NCI-H128 (cell line): ENCODE measurements around the gene BAK1.
"Not testable (repeated sequence)": the region's sequence is repeated elsewhere in the genome, so short reads cannot be mapped to it uniquely, and the experiment has no call there.

Experiments
- DNase-seq: peaks from one replicate; lab custom pipeline; 2025; ENCODE audit not compliant: unreplicated experiment; lab: John Stamatoyannopoulos, UW

The BAK1 gene

DNA sequence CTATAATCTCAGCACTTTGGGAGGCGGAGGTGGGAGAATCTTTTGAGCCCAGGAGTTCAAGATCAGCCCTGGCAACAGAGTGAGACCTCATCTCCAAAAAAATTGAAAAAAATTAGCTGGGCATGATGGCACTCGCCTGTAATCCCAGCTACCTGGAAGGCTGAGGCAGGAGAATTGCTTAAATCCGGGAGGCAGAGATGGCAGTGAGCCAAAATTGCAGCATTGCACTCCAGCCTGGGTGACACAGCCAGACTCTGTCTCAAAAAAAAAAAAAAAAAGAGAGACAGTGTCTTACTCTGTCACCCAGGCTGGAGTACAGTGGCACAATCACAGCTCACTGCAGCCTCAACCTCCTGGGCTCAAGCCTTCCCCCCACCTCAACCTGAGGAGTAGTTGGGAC lies 27.2 kb downstream of the BAK1 start:
- not testable (repeated sequence) for DNase-seq

- no peak for DNase-seq
These were observed 27.8 kb downstream of the BAK1 start for GRCh38 chr6:33552252-33552651.

DNA sequence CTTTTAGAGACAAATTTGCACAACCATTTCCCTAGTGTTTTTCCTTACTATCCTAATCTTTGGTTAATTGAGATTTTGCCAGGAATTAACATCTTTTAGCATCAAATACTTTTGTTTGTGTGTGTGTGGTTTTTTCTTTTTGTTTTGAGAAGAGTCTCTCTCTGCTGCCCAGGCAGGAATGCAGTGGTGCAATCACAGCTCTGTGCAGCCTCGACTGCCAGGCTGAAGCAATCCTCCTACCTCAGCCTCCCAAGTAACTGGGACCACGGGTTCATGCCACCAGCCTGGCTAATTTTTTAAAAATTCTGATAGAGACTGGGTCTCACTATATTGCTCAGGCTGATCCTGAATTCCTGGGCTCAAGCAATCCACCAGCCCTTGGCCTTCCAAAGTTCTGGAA lies 28.5 kb downstream of the BAK1 start:
- DNase-seq, result no peak

DNA sequence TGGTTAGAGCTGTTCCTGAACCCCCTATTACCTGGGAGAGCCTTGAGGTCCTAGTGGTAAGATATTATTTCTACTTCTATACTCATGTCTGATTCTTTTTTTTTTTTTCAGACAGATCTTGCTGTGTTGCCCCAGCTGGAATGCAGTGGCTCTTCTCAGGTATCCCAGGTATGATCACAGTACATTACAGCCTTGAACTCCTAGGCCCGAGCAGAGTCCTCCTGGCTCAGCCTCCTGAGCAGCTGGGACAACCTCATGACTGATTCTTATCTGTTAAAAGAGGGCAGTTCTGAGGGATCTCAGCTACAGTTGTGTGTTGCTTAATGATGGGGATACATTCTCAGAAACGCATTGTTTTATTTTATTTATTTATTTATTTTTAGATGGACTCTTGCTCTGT lies 30.2 kb downstream of the BAK1 start:
- no peak for DNase-seq

DNA sequence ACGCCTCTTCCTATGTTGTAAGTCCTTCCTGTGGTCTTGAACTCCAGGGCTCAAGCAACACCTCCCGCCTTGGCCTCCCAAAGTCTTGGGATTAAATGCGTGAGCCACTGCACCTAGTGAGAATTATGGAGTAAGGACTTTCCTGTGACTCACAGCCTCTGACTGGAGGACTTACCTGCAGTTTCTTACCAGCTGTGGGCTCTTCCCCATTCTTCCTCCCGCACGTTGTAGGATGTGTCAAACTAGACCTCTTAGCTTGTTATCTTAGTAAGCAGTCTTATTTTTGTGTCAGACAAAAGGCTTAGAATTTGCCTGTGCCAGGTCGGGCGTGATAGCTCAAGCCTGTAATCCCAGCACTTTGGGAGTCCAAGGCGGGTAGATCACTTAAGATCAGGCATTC lies 30.9 kb downstream of the BAK1 start:
- DNase-seq, result no peak

DNA sequence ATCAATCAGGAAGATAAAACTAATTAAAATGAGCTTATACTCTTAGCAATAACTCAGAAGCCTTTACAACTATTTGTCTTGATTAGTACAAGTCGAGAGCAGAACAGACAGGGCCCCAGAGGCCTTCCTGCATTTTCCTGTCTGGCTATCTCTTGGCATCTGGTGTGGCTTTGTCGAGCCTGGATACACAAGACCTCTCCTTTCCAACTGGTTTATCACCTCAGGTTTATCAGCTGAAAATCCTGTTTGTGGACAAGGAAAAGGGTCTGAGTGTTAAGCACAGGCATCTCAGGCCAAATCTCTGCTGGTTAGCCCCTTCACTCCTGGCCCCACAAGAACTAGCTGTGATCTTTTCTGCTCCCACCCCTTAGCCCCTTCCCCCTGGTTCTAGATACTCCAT lies 32.6 kb downstream of the BAK1 start:
- DNase-seq, result no peak

GRCh38 chr6:33546766-33547165 lies 33.3 kb downstream of the BAK1 start:
- DNase-seq, result no peak

GRCh38 chr6:33545292-33545691 lies 34.8 kb downstream of the BAK1 start:
- DNase-seq, result not testable (repeated sequence)

DNA sequence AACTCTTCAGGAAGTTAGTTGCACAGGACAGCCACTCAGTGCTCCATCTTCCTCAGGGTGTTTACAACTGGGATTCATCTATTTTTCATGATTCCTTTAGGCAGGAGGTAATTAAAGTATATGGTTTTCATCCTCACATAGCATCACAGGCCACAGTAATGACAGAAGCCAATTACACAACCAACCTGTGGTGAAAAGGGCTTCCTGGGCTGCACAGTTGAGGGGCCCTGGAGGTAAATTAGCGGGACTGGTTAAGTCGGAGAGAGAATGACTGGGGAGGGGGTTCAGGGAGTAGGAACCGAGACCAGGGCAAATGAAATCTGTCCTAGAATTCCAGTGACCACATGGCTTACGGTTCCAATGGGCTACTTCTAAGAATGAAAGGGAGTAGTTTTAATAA lies 37.0 kb downstream of the BAK1 start:
- DNase-seq, result no peak

DNA sequence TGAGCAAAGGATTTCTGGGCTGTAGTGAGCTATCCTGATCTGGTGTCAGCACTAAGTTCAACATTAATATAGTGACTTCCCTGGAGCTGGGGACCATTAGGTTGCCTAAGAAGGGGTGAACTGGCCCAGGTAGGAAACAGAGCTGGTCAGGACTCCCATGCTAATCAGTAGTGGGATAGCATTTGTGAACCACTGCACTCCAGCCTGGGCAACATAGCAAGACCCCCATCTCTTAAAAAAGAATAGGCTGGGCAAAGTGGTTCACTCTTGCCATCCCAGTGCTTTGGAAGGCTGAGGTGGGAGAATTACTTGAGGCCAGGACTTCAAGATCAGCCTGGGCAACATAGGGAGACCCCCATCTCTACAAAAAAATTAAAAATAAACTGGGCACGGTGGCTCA lies 39.3 kb downstream of the BAK1 start:
- DNase-seq, result no peak

- no peak for DNase-seq
These were observed 45.4 kb downstream of the BAK1 start for GRCh38 chr6:33534702-33535101.

GRCh38 chr6:33533163-33533869 lies 46.8 kb downstream of the BAK1 start:
- not testable (repeated sequence) for DNase-seq

DNA sequence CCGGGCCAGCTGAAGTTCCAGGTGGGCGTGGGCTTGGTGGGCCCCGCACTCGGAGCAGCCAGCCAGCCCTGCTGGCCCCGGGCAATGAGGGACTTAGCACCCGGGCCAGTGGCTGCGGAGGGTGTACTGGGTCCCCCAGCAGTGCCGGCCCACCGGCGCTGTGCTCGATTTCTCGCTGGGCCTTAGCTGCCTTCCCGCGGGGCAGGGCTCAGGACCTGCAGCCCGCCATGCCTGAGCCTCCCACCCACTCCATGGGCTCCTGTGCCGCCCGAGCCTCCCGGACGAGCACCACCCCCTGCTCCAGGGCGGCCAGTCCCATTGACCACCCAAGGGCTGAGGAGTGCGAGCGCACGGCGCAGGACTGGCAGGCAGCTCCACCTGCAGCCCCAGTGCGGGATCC lies 47.6 kb downstream of the BAK1 start:
- not testable (repeated sequence) for DNase-seq

GRCh38 chr6:33530617-33531016 lies 49.5 kb downstream of the BAK1 start:
- not testable (repeated sequence) for DNase-seq
